Mucosa of rectum (tissue), 2 donors: ENCODE results near the gene WDR18.
A peak's percentile ranks its signal among the peaks of the same experiment; 100 is the strongest.

Experiments used
- H3K27ac ChIP-seq, 2 donors: one replicate each; pipeline ENCODE4 v1.7.0; 2013; ENCODE audit warnings: inconsistent platforms in 2 of 2, low read depth in 2 of 2, low read length in 2 of 2
- H3K27me3 ChIP-seq, 2 donors: one replicate each; pipeline ENCODE4 v1.7.0; 2013; ENCODE audit warnings: low read length in 2 of 2; ENCODE audit not compliant: control insufficient read depth in 2 of 2, insufficient read depth in 2 of 2
- H3K36me3 ChIP-seq, 2 donors: one replicate each; pipeline ENCODE4 v1.7.0; 2013; ENCODE audit warnings: low read length in 2 of 2; ENCODE audit not compliant: control insufficient read depth in 2 of 2, insufficient read depth in 2 of 2
- H3K4me1 ChIP-seq, 2 donors: one replicate each; pipeline ENCODE4 v1.7.0; 2013; ENCODE audit warnings: low read length in 2 of 2, mild to moderate bottlenecking in 1 of 2; ENCODE audit not compliant: control insufficient read depth in 2 of 2, insufficient read depth in 2 of 2
- H3K4me3 ChIP-seq, 2 donors: one replicate each; pipeline ENCODE4 v1.7.0; 2013; ENCODE audit warnings: low read length in 2 of 2
- H3K9ac ChIP-seq, 2 donors: one replicate each; pipeline ENCODE4 v1.7.0; 2013; ENCODE audit warnings: low read length in 2 of 2, low read depth in 1 of 2, mild to moderate bottlenecking in 1 of 2
- H3K9me3 ChIP-seq, 2 donors: one replicate each; pipeline ENCODE4 v1.7.0; 2013; ENCODE audit warnings: low read length in 2 of 2; ENCODE audit not compliant: control insufficient read depth in 2 of 2
- donor health status: healthy.
- donor health status: Normal muscosa, but diverticular disease.

The WDR18 gene

DNA sequence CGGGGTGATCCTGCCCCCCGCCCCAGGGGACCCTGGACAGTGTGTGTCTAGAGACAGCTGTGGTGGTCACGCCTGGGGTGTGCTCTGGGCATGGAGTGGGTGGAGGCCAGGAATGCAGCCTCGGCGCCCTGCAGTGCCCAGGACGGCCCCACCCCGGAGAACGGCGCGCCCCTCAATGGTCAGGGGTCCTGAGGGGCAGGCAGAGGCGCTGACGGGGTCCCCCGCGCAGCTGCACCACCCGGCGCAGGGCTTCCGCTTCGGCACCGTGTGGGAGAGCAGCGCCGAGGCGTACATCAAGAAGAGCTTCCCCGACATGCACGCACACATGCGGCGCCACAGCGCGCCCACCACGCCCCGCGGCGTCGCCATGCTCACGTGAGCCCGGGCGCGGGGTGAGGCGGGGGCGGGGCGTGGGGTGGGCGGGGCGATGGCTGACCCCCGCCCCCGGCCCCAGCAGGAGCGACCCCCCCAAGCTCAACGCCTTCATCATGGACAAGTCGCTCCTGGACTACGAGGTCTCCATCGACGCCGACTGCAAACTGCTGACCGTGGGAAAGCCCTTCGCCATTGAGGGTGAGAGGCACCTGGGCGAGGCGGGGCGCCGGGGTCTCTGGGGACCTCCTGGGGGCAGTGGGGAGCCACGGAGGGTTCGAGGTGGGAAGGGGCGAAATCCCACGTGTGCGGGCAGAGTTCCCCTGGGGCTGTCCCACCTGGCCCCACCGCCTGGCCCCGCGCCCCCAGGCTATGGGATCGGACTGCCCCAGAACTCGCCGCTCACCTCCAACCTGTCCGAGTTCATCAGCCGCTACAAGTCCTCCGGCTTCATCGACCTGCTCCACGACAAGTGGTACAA is 23.5 kb downstream of the WDR18 start:
- no peak overlapping the region for H3K27ac ChIP-seq
- H3K27me3 ChIP-seq: peaks cover 4% of the 10 kb centered on the region in 2 donors
- H3K36me3 ChIP-seq: peaks cover 0 to 13% of the 10 kb centered on the region in 2 donors
- H3K4me3 ChIP-seq: no peak overlapping the region
- no peak overlapping the region for H3K9ac ChIP-seq
- H3K9me3 ChIP-seq: no peaks in the 10 kb centered on the region
- H3K4me1 ChIP-seq: no peaks in the 10 kb centered on the region

DNA sequence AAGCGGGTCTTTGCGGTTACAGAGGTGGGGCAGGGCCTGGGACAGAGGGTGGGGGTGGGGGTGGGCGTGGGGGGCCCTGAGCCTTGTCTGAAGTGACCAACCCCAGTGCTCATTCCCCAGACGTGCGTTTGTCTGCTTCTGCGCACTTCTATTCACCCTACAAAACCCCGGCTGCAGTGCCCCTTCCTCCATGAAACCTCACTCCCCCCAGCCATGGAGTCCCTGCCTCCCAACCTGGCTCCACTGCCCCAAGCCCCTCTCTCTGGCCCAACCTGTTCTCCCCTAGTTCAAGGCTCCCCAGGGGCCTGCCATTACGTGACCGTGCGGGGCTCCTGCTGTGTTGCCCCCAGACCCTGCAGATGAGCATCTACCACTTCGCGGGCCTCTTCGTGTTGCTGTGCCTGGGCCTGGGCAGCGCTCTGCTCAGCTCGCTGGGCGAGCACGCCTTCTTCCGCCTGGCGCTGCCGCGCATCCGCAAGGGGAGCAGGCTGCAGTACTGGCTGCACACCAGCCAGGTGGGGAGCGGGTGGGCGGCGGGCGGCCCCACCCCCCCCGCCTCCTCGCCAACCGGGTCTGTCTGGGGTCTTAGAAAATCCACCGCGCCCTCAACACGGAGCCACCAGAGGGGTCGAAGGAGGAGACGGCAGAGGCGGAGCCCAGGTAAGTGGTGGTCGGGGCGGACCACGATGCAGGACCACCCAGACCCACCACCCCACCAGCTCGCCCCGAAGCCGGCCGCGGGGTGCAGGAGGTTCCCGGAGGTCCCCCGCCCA is 24.3 kb downstream of the WDR18 start:
- Histone ChIP-seq H3K36me3 (peaks cover 6 to 20% of the 10 kb centered on the region in 2 donors), H3K4me3 (no peak overlapping the region), H3K27ac (no peak overlapping the region)

DNA sequence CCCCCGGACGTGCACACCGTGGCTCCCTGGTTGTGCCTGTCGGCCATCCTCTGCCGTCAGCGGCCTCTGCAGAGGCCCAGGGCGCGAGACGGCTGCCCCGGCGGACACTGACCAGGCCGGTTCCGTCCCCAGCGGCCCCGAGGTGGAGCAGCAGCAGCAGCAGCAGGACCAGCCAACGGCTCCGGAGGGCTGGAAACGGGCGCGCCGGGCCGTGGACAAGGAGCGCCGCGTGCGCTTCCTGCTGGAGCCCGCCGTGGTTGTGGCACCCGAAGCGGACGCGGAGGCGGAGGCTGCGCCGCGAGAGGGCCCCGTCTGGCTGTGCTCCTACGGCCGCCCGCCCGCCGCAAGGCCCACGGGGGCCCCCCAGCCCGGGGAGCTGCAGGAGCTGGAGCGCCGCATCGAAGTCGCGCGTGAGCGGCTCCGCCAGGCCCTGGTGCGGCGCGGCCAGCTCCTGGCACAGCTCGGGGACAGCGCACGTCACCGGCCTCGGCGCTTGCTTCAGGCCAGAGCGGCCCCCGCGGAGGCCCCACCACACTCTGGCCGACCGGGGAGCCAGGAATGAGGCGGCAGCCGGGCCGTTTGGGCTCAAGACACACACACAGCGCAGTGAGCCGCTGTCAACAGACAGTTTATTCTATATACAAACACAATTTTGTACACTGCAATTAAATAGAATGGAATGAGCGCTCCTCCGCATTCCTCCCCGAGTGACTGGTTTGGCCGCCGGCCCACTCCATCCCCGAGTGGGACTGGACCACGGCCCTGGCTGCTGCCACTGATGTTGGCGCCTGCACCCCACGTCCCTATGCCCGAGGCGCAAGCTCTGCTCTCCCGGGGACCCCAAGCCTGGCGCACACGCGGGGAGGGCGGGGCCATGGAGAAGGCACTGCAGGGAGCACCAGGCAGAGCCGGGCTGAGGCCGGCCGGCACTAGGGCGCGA is 25.2 kb downstream of the WDR18 start:
- Histone ChIP-seq H3K9ac (no peak overlapping the region), H3K4me3 (no peak overlapping the region), H3K27ac (peak overlapping the region; percentile 13 to 52), H3K27me3 (peaks cover 0 to 4% of the 10 kb centered on the region in 2 donors), H3K4me1 (no peaks in the 10 kb centered on the region), H3K9me3 (no peaks in the 10 kb centered on the region), H3K36me3 (peaks cover 13 to 23% of the 10 kb centered on the region in 2 donors)

More for the DNA sequence above, 24.3 kb downstream of the WDR18 start:
- Histone ChIP-seq H3K9me3 (no peaks in the 10 kb centered on the region), H3K9ac (no peak overlapping the region), H3K27me3 (peaks cover 0 to 4% of the 10 kb centered on the region in 2 donors), H3K4me1 (no peaks in the 10 kb centered on the region)

DNA sequence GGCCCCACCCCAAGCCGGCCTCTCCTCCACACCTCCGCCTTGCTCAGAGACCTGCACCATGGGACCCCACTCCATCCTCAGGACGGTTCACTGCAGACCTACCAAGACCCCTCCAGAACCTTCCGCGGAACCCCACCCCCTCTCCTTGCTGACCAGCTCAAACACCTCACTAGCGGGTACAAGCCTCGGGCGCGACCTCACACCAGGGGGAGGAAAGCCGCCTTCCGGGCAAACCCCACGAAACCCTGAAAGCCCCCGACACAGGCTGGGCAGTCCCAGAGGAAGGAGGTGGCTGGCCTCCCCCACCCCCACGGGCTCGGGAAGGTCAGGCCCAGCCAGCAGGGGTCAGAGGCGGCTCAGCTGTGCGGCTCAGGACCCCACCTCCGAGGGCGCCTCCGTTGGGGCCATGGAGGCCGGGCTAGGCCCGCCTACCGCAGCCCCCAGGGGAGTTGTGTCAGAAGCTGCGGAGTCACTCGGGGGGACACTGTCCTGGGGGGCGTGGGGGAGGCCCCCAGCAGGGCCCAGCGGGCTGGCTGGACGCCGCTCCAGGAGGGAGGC is 25.9 kb downstream of the WDR18 start:
- Histone ChIP-seq H3K4me3 (no peak overlapping the region), H3K4me1 (peaks cover 2% of the 10 kb centered on the region in 2 donors), H3K9me3 (no peaks in the 10 kb centered on the region), H3K9ac (no peak overlapping the region), H3K27me3 (peaks cover 0 to 3% of the 10 kb centered on the region in 2 donors), H3K27ac (peak overlapping the region; percentile 13 to 52), H3K36me3 (peaks cover 13 to 23% of the 10 kb centered on the region in 2 donors)

DNA sequence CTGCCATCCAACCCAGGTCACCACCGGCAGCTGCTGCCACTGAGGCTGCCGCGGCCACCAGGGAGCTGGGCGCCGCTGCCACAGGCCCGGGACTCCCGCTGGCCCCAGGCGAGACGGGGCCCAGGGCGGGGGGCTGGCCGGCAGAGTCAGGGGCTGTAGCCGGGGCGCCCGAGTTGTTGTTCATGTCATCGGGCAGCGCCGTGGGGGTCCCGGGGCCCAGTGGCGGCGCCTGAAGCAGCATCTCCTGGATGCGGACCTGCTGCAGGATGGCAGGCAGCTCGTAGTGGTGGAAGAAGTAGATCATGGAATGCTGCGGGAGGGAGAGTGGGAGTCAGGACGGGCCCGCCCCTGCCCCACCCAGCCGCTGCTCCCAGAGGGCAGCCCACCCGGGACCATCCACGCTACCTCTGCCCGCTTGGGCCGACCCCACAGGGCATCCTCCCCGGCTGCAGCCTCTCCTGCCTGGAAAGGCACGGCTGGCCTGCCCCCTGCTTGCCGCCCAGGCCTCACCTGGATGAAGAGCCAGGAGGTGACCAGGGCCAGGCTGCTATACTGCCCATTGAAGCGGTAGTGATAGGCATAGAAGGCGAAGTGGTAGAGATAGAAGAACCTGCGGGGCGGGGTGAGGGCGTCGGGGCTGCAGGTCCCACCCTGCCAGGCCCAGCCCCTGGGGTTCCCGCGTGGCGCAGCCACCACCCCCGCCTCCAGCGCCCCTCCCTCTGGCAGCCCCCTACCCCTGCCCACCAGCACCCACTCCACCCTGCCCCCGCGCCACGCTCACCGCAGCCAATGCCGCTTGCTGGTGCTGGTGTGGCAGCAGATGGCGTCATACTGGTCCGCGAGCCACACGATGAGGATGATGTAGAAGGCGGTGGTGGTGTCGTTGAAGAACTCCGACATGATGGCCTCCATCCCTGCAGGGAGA is 26.7 kb downstream of the WDR18 start:
- Histone ChIP-seq H3K36me3 (peaks cover 13 to 23% of the 10 kb centered on the region in 2 donors), H3K27ac (no peak overlapping the region), H3K4me3 (no peak overlapping the region), H3K4me1 (peaks cover 3 to 5% of the 10 kb centered on the region in 2 donors), H3K9ac (no peak overlapping the region), H3K27me3 (no peaks in the 10 kb centered on the region), H3K9me3 (no peaks in the 10 kb centered on the region)

DNA sequence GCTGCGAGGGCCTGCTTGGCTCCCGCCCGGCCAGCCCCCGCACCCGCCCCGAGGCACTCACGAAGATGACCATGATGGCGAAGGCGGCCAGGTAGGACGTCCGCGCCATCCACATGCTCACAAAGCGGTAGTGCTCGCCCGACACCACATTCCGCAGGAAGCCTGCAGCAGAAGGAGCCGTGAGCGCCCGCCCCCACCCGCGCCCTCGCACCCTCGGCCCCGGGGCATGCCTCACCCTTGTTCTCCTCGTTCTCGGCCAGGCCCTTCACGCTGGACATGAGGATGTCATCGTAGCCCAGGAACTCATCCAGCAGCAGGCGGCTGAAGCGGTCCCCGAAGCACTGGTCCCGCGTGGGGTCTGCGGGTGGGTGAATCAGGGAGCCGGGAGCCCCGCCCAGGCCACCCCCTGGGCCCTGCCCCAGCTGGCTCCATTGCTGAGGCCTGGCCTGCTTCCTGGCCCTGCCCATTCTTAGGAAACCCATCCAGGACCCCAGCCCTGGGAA is 27.7 kb downstream of the WDR18 start:
- Histone ChIP-seq H3K4me3 (no peak overlapping the region), H3K27me3 (no peaks in the 10 kb centered on the region), H3K27ac (no peak overlapping the region), H3K36me3 (peaks cover 17 to 23% of the 10 kb centered on the region in 2 donors), H3K9me3 (no peaks in the 10 kb centered on the region), H3K4me1 (peaks cover 13% of the 10 kb centered on the region in 2 donors), H3K9ac (no peak overlapping the region)

DNA sequence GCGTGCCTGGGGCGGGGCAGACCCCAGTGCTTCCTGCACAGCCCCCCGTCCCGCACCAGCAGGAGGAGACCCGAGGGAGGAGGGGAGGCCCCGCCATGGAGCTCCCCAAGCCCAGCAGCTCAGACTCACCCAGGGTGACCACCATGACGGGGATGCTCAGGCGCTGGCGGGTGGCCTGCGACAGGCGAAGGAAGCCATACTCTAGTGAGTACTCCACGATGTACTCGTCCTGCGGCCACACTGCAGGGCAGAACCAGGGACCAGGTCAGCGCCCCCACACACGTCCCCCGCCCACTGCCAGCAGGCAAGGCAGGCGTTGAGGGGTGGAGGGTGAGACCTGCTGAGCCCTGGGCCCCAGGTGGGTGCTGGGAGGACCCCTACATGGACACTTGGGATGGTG is 28.2 kb downstream of the WDR18 start:
- Histone ChIP-seq H3K9ac (no peak overlapping the region), H3K27me3 (no peaks in the 10 kb centered on the region), H3K36me3 (peaks cover 17 to 23% of the 10 kb centered on the region in 2 donors), H3K4me1 (peaks cover 17 to 18% of the 10 kb centered on the region in 2 donors), H3K27ac (no peak overlapping the region), H3K4me3 (no peak overlapping the region), H3K9me3 (no peaks in the 10 kb centered on the region)

DNA sequence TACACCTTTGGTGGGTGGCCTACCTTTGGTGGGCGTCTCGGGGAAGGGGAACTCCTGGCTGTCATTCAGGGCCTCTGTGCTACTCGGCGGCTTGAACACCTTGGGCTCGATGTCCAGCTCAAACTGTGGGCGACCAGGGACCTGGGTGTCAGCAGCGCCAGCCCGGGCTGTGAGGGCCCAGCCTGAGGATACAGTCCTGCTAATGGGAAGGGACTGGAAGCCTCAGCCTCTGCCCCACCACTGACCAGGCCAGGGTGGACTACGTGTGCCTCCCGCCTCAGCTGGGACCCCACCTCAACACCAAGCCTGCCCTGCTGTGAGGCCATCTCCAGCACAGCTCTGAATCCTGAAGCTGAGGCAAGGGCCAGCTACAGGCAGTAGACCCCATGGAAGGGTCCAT is 29.1 kb downstream of the WDR18 start:
- H3K4me1 ChIP-seq: peaks cover 26 to 27% of the 10 kb centered on the region in 2 donors

More for the DNA sequence above, 29.1 kb downstream of the WDR18 start:
- no peak overlapping the region for H3K4me3 ChIP-seq
- no peaks in the 10 kb centered on the region for H3K9me3 ChIP-seq
- no peaks in the 10 kb centered on the region for H3K27me3 ChIP-seq
- H3K36me3 ChIP-seq: peaks cover 17 to 24% of the 10 kb centered on the region in 2 donors
- no peak overlapping the region for H3K9ac ChIP-seq
- H3K27ac ChIP-seq: no peak overlapping the region
